HG02938 (cell line): Measurements from ENCODE around the gene CNTN5.

Source experiments
- ATAC-seq: cut with Tn5 transposase; IDR thresholded peaks from one replicate; pipeline ENCODE4 v1.9.1; 2021; ENCODE audit warnings: mild to moderate bottlenecking, moderate library complexity; ENCODE audit not compliant: unreplicated experiment

CNTN5 gene

GRCh38 chr11:99162819-99163218 is 142.1 kb downstream of the CNTN5 start:
- ATAC-seq = no peak

- no peak for ATAC-seq
Observed at GRCh38 chr11:99170591-99170990, 149.8 kb downstream of the CNTN5 start.

DNA sequence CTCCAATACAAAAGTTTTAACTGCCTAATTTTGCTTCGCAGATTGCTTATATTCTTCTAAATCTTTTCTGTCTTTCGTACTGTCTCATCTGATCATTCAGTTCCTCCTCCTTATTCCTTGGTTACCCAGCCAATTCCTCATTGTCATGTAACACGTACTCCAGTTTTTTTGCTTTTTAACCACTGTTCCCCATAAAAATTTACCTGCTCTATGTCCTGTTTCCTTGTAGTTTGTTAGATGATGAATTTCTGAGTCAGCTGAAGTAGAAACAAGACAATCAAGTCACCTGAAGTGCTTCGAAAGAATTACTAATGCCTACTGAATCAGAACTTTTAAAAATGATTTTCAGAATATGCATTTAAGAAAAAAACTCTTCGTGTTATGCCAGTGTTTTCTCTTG is 150.6 kb downstream of the CNTN5 start:
- ATAC-seq = no peak

- ATAC-seq = no peak
Observed at GRCh38 chr11:99176430-99176829, 155.7 kb downstream of the CNTN5 start.

GRCh38 chr11:99177446-99177845 is 156.7 kb downstream of the CNTN5 start:
- no peak for ATAC-seq

DNA sequence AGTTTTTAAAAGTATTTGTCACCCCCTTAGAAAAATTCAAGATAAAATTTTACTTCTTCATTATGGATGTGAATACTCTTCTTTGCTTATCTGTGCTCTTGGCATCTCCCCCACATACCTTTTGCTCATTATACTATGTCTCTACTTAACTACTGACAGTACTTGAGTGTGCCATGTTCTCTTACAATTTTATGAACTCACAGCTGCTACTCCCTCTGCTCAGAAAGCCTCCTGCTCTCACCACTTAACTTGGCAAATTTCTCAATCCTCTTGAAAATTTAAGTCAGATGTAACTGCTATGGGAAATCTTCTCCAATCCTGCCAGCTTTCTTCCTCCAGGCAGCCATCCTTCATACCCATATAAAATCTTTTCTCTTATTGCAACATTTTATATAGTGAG is 163.4 kb downstream of the CNTN5 start:
- no peak for ATAC-seq

- no peak for ATAC-seq
Observed at GRCh38 chr11:99188221-99188620, 167.5 kb downstream of the CNTN5 start.

DNA sequence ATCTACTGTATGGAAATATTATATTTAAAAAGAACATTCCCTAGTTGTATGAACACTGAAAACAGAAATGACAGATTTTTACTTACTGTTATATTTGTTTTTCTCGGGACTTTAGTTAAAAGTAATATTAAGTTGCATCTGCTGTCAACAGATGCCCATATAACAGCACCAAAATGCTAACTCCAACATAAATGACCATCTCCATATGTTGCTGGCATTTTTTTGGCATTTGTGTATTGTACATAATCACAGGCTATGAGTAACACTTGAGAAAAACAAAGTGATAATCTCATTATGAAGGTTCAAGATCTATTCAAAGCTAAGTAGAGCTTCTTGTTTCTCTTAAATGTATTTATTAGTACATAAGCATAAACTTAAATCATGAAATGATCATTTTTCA is 172.0 kb downstream of the CNTN5 start:
- ATAC-seq = no peak

DNA sequence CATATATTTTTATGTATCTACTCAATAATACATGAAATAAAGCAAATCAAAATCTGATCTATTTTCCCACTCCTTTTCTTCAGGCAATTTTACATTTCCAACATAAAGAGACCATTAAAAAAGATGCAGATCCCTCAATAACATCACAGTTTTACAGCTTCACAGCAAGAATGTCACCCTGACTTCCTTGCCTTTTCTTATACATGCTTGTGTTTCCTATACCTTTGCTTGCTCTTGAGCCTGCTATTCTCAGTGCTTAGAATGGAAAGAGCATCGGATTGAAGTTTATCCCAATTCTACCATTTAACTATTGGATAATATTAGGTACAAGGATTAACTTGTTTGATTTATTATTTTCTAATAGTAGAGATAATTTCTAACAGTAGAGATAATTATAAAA is 176.7 kb downstream of the CNTN5 start:
- no peak for ATAC-seq

- ATAC-seq = no peak
Observed at GRCh38 chr11:99198215-99198614, 177.5 kb downstream of the CNTN5 start.

DNA sequence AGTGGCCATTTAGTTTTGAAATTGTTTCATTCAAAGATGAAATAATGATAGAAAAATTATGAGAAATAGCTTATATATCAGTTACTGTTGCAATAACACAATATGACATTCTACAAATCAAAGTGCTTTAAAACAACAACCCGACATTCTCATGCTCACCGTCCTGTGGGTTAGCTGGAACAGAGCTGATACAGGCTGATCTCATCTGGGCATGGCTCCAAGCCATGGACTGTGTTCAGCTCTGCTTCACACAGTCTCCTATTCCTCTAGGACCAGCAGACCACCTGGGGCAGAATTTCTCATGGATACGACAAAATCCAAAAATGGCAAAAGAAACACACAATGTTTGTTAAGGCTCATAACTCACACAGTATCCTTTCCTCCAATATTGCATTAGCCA is 178.6 kb downstream of the CNTN5 start:
- no peak for ATAC-seq

- ATAC-seq = no peak
Observed at GRCh38 chr11:99200720-99201119, 180.0 kb downstream of the CNTN5 start.

DNA sequence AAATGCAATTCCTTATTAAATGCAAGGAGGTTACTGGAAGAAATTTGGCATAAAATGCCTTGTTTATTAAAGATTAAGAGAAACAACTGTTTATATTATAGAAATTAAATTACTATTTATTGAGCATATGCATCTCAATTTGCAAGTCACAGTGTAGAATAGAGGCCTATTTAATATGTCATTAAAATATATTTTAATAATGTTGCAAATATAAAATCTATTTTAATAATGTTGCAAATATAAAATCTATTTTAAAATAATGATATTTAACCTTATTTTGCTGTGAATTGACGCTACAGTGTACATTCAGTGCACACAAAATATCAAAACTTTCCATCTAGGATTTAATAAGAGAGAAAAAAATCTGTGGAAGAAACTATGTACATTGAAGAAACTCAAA is 188.1 kb downstream of the CNTN5 start:
- ATAC-seq = no peak

DNA sequence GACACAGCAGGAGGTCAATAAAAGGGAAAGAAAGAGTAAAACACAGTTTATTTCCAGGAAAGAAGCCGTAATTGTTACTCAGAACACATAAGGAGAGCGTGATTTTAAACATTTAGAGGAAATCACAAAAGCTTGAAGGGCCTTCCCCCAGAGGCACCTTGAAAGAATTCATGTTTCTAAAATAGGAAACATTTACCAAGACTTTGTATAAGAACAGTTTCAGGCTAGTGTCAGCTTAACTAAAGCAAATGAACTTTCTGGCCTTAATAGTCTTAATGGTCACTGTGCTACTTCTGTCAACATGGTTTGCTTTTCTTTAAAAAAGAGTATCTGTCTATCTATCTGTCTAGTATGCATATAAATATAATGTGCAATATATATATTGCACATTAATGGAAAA is 208.8 kb downstream of the CNTN5 start:
- no peak for ATAC-seq

DNA sequence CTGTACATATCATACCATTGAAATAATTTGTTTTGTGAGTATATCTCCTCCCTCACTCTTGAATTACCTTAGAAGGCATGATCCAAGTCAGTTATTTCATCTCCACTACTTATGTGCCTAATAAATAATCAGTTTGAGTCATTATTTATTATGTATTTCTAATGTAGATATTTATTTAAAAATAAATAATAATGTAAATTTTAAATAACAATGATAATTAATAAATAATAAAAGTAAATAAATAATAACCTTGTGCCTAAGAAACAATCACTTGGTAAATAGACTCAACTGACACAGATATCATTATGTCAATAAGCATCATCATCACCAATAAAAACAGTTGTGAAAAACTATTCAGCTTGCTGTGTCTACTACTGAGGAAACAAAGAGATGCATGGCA is 213.8 kb downstream of the CNTN5 start:
- ATAC-seq = no peak

- no peak for ATAC-seq
Observed at GRCh38 chr11:99238401-99238800, 217.7 kb downstream of the CNTN5 start.

GRCh38 chr11:99240192-99241030 is 219.7 kb downstream of the CNTN5 start:
- no peak for ATAC-seq

DNA sequence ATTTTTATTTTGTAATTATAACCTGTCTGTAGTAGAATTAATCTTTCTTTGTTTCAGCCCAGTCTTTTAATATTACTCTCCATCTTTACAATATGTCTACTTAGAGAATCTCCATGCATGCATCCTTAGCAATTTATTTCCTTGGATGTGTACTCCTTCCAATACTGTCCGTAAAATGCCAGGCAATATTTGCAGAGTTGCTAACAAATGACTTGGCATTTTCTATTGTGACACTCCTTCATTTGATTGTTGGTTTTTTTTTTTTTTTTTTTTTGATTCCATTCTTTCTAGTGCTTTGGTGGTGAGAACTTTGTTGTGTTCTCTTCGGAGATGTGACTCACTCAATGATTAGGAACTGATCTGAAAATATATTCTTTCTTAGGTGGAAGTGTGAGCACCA is 220.3 kb downstream of the CNTN5 start:
- ATAC-seq = no peak

GRCh38 chr11:99244613-99245012 is 223.9 kb downstream of the CNTN5 start:
- no peak for ATAC-seq

GRCh38 chr11:99246199-99246598 is 225.4 kb downstream of the CNTN5 start:
- ATAC-seq = no peak

DNA sequence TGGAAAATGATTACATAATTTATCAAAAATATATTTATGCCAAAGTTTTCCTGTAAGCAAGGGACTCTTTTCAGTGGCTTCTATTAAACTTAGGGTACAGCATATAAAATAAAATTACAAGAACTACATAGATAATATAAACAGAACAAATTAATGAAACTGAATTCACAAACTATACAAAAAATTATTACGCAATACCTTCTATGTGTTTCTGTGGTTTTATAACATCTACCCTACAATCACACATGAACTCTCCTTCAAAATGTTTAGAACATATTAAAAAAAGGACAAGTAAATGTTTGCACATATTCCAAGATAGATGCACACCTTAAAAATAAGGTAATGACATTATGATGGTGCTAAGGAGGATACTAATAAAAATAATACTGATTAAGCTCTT is 235.9 kb downstream of the CNTN5 start:
- ATAC-seq = no peak

DNA sequence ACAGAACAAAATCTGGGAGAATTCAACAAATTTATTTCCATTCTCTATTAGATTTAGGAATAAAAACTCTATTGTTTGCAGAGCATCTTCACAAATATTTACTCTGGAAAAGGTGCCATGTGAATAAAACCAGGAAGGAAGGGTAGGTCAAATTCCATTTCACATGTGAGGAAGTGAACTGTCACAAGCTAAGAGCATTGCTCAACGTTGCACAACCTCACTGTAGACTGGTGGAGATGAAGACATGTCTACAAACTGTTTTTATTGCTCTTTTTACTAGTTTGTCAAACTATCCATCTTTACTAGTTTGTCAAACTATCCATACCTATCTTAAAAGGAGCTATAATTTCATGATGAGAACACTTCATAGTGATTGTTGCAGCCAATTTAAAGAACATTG is 236.4 kb downstream of the CNTN5 start:
- no peak for ATAC-seq

DNA sequence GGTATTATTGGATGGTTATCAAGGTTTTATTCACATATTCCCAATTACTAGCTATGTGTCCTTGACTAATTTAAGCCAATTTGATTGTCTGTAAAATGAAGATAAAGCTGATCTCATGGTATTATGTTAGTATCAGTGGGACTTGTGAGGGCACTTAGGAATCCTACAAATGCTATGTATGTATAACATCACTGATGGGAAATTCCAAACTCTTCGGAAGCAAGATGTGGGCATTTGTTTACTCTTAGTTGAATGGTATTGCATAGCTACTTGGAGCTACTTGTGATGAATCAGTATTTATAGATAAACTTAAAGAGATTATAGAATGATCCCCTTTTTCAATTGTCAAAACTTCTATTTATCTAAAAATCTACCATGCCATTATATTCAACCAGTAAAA is 239.9 kb downstream of the CNTN5 start:
- no peak for ATAC-seq
